Measurements from ENCODE around the gene AGXT2.

The AGXT2 gene

GRCh38 chr5:35047785-35048404, at the start of gene AGXT2:
TSS of gene AGXT2 (minus strand) at chr5:35047949. CDS start at chr5:35047892, 57 bp downstream.
- DNase-seq: no peak

- no peak for DNase-seq
Measured at GRCh38 chr5:35096932-35097331, 49.2 kb upstream of the AGXT2 start.

- DNase-seq: no peak
Measured at GRCh38 chr5:35096216-35096615, 48.5 kb upstream of the AGXT2 start.

- DNase-seq: no peak
Measured at GRCh38 chr5:35095366-35095765, 47.6 kb upstream of the AGXT2 start.

GRCh38 chr5:35094948-35095347, 47.2 kb upstream of the AGXT2 start:
- no peak for DNase-seq

GRCh38 chr5:35092703-35093102, 45.0 kb upstream of the AGXT2 start:
- no peak for DNase-seq

- DNase-seq: no peak
Measured at GRCh38 chr5:35091704-35092103, 44.0 kb upstream of the AGXT2 start.

- peak; percentile 69 for DNase-seq
Measured at GRCh38 chr5:35089334-35090314, 41.9 kb upstream of the AGXT2 start.

- DNase-seq: no peak
Measured at GRCh38 chr5:35087991-35088390, 40.2 kb upstream of the AGXT2 start.

GRCh38 chr5:35083150-35083549, 35.4 kb upstream of the AGXT2 start:
- no peak for DNase-seq

GRCh38 chr5:35082530-35082929, 34.8 kb upstream of the AGXT2 start:
- no peak for DNase-seq

GRCh38 chr5:35081134-35081533, 33.4 kb upstream of the AGXT2 start:
- no peak for DNase-seq

GRCh38 chr5:35073160-35073559, 25.4 kb upstream of the AGXT2 start:
- DNase-seq: no peak

- no peak for DNase-seq
Measured at GRCh38 chr5:35069188-35069587, 21.4 kb upstream of the AGXT2 start.

- no peak for DNase-seq
Measured at GRCh38 chr5:35067985-35068384, 20.2 kb upstream of the AGXT2 start.

GRCh38 chr5:35066260-35066795, 18.6 kb upstream of the AGXT2 start:
- no peak for DNase-seq

GRCh38 chr5:35063414-35063813, 15.7 kb upstream of the AGXT2 start:
- DNase-seq: no peak

- no peak for DNase-seq
Measured at GRCh38 chr5:35061211-35061770, 13.5 kb upstream of the AGXT2 start.

GRCh38 chr5:35060236-35060635, 12.5 kb upstream of the AGXT2 start:
- no peak for DNase-seq

GRCh38 chr5:35059251-35059650, 11.5 kb upstream of the AGXT2 start:
- DNase-seq: no peak

- no peak for DNase-seq
Measured at GRCh38 chr5:35058374-35058788, 10.6 kb upstream of the AGXT2 start.

GRCh38 chr5:35056686-35057085, 8.9 kb upstream of the AGXT2 start:
- DNase-seq: no peak

- no peak for DNase-seq
Measured at GRCh38 chr5:35052838-35053237, 5.1 kb upstream of the AGXT2 start.
